22Rv1 (cell line): ENCODE data around the gene SFMBT1.

ENCODE experiments used
- H3K27ac ChIP-seq: fragments of 450-650 bp; 2 replicates; pipeline ENCODE4 v1.5.1; 2017
- CTCF ChIP-seq: fragments of 450-650 bp; IDR thresholded peaks from 2 replicates; pipeline ENCODE4 v1.5.1; 2017; ENCODE audit warnings: mild to moderate bottlenecking
- ZFX ChIP-seq: fragments of 450-650 bp; IDR thresholded peaks from 2 replicates; pipeline ENCODE4 v1.6.1; 2017; ENCODE audit warnings: antibody characterized with exemption, borderline replicate concordance

SFMBT1 gene

GRCh38 chr3:53005338-53005737 lies 40.5 kb downstream of the SFMBT1 start:
- TF ChIP-seq ZFX (no peak), CTCF (no peak)
- no peak overlapping the region for H3K27ac ChIP-seq

- H3K27ac ChIP-seq: no peak overlapping the region
- no peak for TF ChIP-seq CTCF
- TF ChIP-seq ZFX: no peak
These were observed 42.6 kb downstream of the SFMBT1 start for GRCh38 chr3:53003320-53003719.

GRCh38 chr3:52998771-52999513 lies 46.9 kb downstream of the SFMBT1 start:
- TF ChIP-seq CTCF (no peak), ZFX (no peak)
- no peak overlapping the region for H3K27ac ChIP-seq

GRCh38 chr3:52990637-52991036 lies 55.2 kb downstream of the SFMBT1 start:
- H3K27ac ChIP-seq: no peak overlapping the region
- TF ChIP-seq CTCF: no peak
- no peak for TF ChIP-seq ZFX

GRCh38 chr3:52986938-52987337 lies 58.9 kb downstream of the SFMBT1 start:
- no peak overlapping the region for H3K27ac ChIP-seq
- peak; percentile 39; the same call in 1 of the 2 replicates for TF ChIP-seq CTCF
- TF ChIP-seq ZFX: no peak

- TF ChIP-seq CTCF (no peak), ZFX (no peak)
- H3K27ac ChIP-seq: no peak overlapping the region
These were observed 59.8 kb downstream of the SFMBT1 start for GRCh38 chr3:52986049-52986448.

GRCh38 chr3:52983828-52984227 lies 62.0 kb downstream of the SFMBT1 start:
- TF ChIP-seq CTCF (no peak), ZFX (no peak)
- no peak overlapping the region for H3K27ac ChIP-seq
